Liver (tissue), 9 donors: ENCODE data around the gene AP3S1. TPM values are rescaled to one million over a fixed set of nuclear protein-coding genes. Genes with fewer than 3 reads are reported as not detected.
A peak's percentile ranks its signal among the peaks of the same experiment; 100 is the strongest.

ENCODE experiments used
- DNase-seq: peaks from one replicate; pipeline ENCODE4 v3.0.0-alpha.2; 2017; ENCODE audit warnings: low spot score
- H3K27ac ChIP-seq, 2 donors: one replicate each; pipeline ENCODE4 v1.7.0; 2013; ENCODE audit warnings: inconsistent platforms in 2 of 2, low read length in 2 of 2, control low read depth in 1 of 2, low read depth in 1 of 2, mild to moderate bottlenecking in 1 of 2
- H3K27me3 ChIP-seq, 4 donors: one replicate each; pipeline versions ENCODE4 v1.6.1 to v1.7.0; 2013; ENCODE audit warnings: low read length in 3 of 4, inconsistent platforms in 1 of 4, mild to moderate bottlenecking in 1 of 4, moderate library complexity in 1 of 4; ENCODE audit not compliant: control insufficient read depth in 4 of 4, insufficient read depth in 4 of 4
- H3K36me3 ChIP-seq, 4 donors: one replicate each; pipeline versions ENCODE4 v1.6.1 to v1.7.0; 2013; ENCODE audit warnings: low read length in 3 of 4, mild to moderate bottlenecking in 3 of 4, low read depth in 1 of 4, moderate library complexity in 1 of 4; ENCODE audit not compliant: control insufficient read depth in 4 of 4, insufficient read depth in 3 of 4
- H3K4me1 ChIP-seq, 4 donors: one replicate each; pipeline versions ENCODE4 v1.6.1 to v1.7.0; 2013; ENCODE audit warnings: low read length in 3 of 4, mild to moderate bottlenecking in 3 of 4, moderate library complexity in 1 of 4; ENCODE audit not compliant: control insufficient read depth in 4 of 4, insufficient read depth in 4 of 4
- H3K4me3 ChIP-seq, 3 donors: one replicate each; pipeline versions ENCODE4 v1.6.1 to v1.7.0; 2013; ENCODE audit warnings: low read length in 3 of 3, control low read depth in 1 of 3, low read depth in 1 of 3, mild to moderate bottlenecking in 1 of 3
- H3K9ac ChIP-seq, 2 donors: one replicate each; pipeline ENCODE4 v1.7.0; 2013; ENCODE audit warnings: low read length in 2 of 2, mild to moderate bottlenecking in 2 of 2, moderate library complexity in 2 of 2, control low read depth in 1 of 2, low read depth in 1 of 2
- H3K9me3 ChIP-seq, 4 donors: one replicate each; pipeline versions ENCODE4 v1.6.1 to v1.7.0; 2013; ENCODE audit warnings: low read length in 3 of 4; ENCODE audit not compliant: control insufficient read depth in 4 of 4
- ATF3 ChIP-seq: IDR thresholded peaks from 2 replicates; pipeline ENCODE4 v1.6.1; 2016; ENCODE audit warnings: antibody characterized with exemption
- CTCF ChIP-seq: fragments of 150-350 bp; IDR thresholded peaks from 2 replicates; pipeline ENCODE4 v1.5.1; 2017; ENCODE audit warnings: improper control_type of control experiment, low read depth, low read length; ENCODE audit not compliant: missing input control
- EGR1 ChIP-seq, 2 donors: IDR thresholded peaks; 2 replicates each; pipeline ENCODE4 v1.6.1; 2016 to 2018; ENCODE audit warnings: antibody characterized with exemption in 2 of 2, low read depth in 2 of 2
- FOXA1 ChIP-seq: IDR thresholded peaks from 2 replicates; pipeline ENCODE4 v1.6.1; 2016; ENCODE audit warnings: antibody characterized with exemption
- FOXA2 ChIP-seq: IDR thresholded peaks from 2 replicates; pipeline ENCODE4 v1.6.1; 2016; ENCODE audit warnings: antibody characterized with exemption
- GABPA ChIP-seq, 2 donors: IDR thresholded peaks in 1 of 2; conservative IDR thresholded peaks in 1 of 2; 2 replicates each; pipeline ENCODE4 v1.6.1; 2016; ENCODE audit warnings: antibody characterized with exemption in 2 of 2, mild to moderate bottlenecking in 1 of 2, moderate library complexity in 1 of 2
- HNF4A ChIP-seq, 2 donors: conservative IDR thresholded peaks; 2 replicates each; pipeline ENCODE4 v1.6.1; 2016; ENCODE audit warnings: antibody characterized with exemption in 2 of 2, mild to moderate bottlenecking in 2 of 2
- HNF4G ChIP-seq: IDR thresholded peaks from 2 replicates; pipeline ENCODE4 v1.6.1; 2016; ENCODE audit warnings: antibody characterized with exemption
- JUND ChIP-seq, 2 donors: IDR thresholded peaks; 2 replicates each; pipeline ENCODE4 v1.6.1; 2016; ENCODE audit warnings: antibody characterized with exemption in 2 of 2
- MAX ChIP-seq: IDR thresholded peaks from 2 replicates; pipeline ENCODE4 v1.6.1; 2016; ENCODE audit warnings: antibody characterized with exemption
- NR2F2 ChIP-seq: IDR thresholded peaks from 2 replicates; pipeline ENCODE4 v1.6.1; 2016; ENCODE audit warnings: antibody characterized with exemption
- RAD21 ChIP-seq, 2 donors: IDR thresholded peaks; 2 replicates each; pipeline ENCODE4 v1.6.1; 2016; ENCODE audit warnings: antibody characterized with exemption in 2 of 2, mild to moderate bottlenecking in 2 of 2
- REST ChIP-seq: IDR thresholded peaks from 2 replicates; pipeline ENCODE4 v1.6.1; 2016; ENCODE audit warnings: antibody characterized with exemption, mild to moderate bottlenecking
- RXRA ChIP-seq, 2 donors: IDR thresholded peaks; 2 replicates each; pipeline ENCODE4 v1.6.1; 2017 to 2018; ENCODE audit warnings: antibody characterized with exemption in 2 of 2, mild to moderate bottlenecking in 1 of 2
- SP1 ChIP-seq: IDR thresholded peaks from 2 replicates; pipeline ENCODE4 v1.6.1; 2018; ENCODE audit warnings: antibody characterized with exemption, mild to moderate bottlenecking
- TAF1 ChIP-seq: conservative IDR thresholded peaks from 2 replicates; pipeline ENCODE4 v1.6.1; 2016; ENCODE audit warnings: antibody characterized with exemption, mild to moderate bottlenecking
- YY1 ChIP-seq: IDR thresholded peaks from 2 replicates; pipeline ENCODE4 v1.6.1; 2016; ENCODE audit warnings: antibody characterized with exemption, mild to moderate bottlenecking
- ZBTB33 ChIP-seq: IDR thresholded peaks from 2 replicates; pipeline ENCODE4 v1.6.1; 2016; ENCODE audit warnings: antibody characterized with exemption
- WGBS: extraction: QIAGEN DNeasy Blood & Tissue Kit; methylation state at CpG from one replicate; pipeline ENCODE4 v1.1.7; 2013; 5-methylcytosine and 5-hydroxymethylcytosine counted together
- polyA plus RNA-seq, 2 donors: library from polyadenylated mRNA; stranded (reverse) in 1 of 2; unstranded in 1 of 2; fragments of 200-250 nt in 1 of 2; fragments of >200 nt in 1 of 2; fragmentation: Nextera tagmentation in 1 of 2; extraction: Ambion mirVana in 1 of 2; gene quantifications; one replicate each; pipeline versions ENCODE4 v1.2.1 to v1.2.3, GENCODE V29; 2013 to 2015
- total RNA-seq, 2 donors: library from RNA; depleted of rRNA; stranded (reverse); fragments of >200 nt; gene quantifications; one replicate each; pipeline ENCODE4 v1.2.3, GENCODE V29; 2014
- donor health status: healthy.
- donor health status: healthy.
- donor health status: healthy.
- donor health status: healthy.
- donor health status: healthy.

AP3S1 gene
- total and polyA plus RNA-seq, 4 donors = 32.7 to 52.7 (median 40.9) TPM

GRCh38 chr5:115800108-115800507 is 41.6 kb upstream of the AP3S1 start:
- TF ChIP-seq FOXA2 = no peak
- TF ChIP-seq RXRA (IDR thresholded peaks at IDR 0.05) = no peak
- no peak for TF ChIP-seq FOXA1
- Histone ChIP-seq H3K27me3 (no peaks in the 10 kb centered on the region), H3K9me3 (no peaks in the 10 kb centered on the region), H3K4me3 (no peak overlapping the region), H3K9ac (no peak overlapping the region), H3K4me1 (peaks cover 5 to 74% (median 35%) of the 10 kb centered on the region in 4 donors), H3K36me3 (peaks cover 0 to 17% (median 6%) of the 10 kb centered on the region in 4 donors), H3K27ac (peak overlapping the region; percentile 83 to 84)
- no peak for DNase-seq
- WGBS = 65% methylated on average over 2 of the region's 2 CpGs

- no peak for DNase-seq
- no peaks in the 10 kb centered on the region for H3K9me3 ChIP-seq
- H3K9ac ChIP-seq = no peak overlapping the region
- peaks cover 3 to 28% (median 13%) of the 10 kb centered on the region in 4 donors for H3K36me3 ChIP-seq
- H3K4me3 ChIP-seq = no peak overlapping the region
- 62% methylated on average over 2 of the region's 2 CpGs for WGBS
- peak overlapping the region; percentile 83 to 84 for H3K27ac ChIP-seq
- no peaks in the 10 kb centered on the region for H3K27me3 ChIP-seq
- peaks cover 5 to 72% (median 31%) of the 10 kb centered on the region in 4 donors for H3K4me1 ChIP-seq
- peak; percentile 65 for TF ChIP-seq SP1
- peak; percentile 56 for TF ChIP-seq REST
- peak in 1 of 2 donors; percentile 67 for TF ChIP-seq JUND (IDR thresholded peaks at IDR 0.05)
- peak in 1 of 2 donors; percentile 29 for TF ChIP-seq EGR1 (IDR thresholded peaks at IDR 0.05; ENCODE audit: low read depth in 2 of 2)
- no peak for TF ChIP-seq GABPA (IDR thresholded peaks at IDR 0.05 in 1 of 2, conservative IDR thresholded peaks at IDR 0.05 in 1 of 2)
- TF ChIP-seq ZBTB33 = peak; percentile 81
- TF ChIP-seq RXRA (IDR thresholded peaks at IDR 0.05) = peak; percentile 80 to 94
- TF ChIP-seq CTCF = no peak
- peak; percentile 66 for TF ChIP-seq MAX
- TF ChIP-seq FOXA1 = peak; percentile 39
- TF ChIP-seq ATF3 = peak; percentile 15
- peak; percentile 73 for TF ChIP-seq FOXA2
- no peak for TF ChIP-seq HNF4G
- TF ChIP-seq YY1 = peak; percentile 89
- no peak for TF ChIP-seq NR2F2
- peak; percentile 40 to 45 for TF ChIP-seq RAD21 (IDR thresholded peaks at IDR 0.05)
- peak; percentile 60 to 78 for TF ChIP-seq HNF4A (conservative IDR thresholded peaks at IDR 0.05)
- TF ChIP-seq TAF1 = no peak
Observed at GRCh38 chr5:115801152-115801551, 40.6 kb upstream of the AP3S1 start.
